HG02763 (cell line): Measurements from ENCODE around the gene AADAT.
"Not testable (repeated sequence)": the region's sequence is repeated elsewhere in the genome, so short reads cannot be mapped to it uniquely, and the experiment has no call there.

Source experiments
- ATAC-seq: cut with Tn5 transposase; IDR thresholded peaks from one replicate; pipeline ENCODE4 v1.9.1; 2021; ENCODE audit warnings: mild to moderate bottlenecking, moderate library complexity; ENCODE audit not compliant: unreplicated experiment

AADAT gene

DNA sequence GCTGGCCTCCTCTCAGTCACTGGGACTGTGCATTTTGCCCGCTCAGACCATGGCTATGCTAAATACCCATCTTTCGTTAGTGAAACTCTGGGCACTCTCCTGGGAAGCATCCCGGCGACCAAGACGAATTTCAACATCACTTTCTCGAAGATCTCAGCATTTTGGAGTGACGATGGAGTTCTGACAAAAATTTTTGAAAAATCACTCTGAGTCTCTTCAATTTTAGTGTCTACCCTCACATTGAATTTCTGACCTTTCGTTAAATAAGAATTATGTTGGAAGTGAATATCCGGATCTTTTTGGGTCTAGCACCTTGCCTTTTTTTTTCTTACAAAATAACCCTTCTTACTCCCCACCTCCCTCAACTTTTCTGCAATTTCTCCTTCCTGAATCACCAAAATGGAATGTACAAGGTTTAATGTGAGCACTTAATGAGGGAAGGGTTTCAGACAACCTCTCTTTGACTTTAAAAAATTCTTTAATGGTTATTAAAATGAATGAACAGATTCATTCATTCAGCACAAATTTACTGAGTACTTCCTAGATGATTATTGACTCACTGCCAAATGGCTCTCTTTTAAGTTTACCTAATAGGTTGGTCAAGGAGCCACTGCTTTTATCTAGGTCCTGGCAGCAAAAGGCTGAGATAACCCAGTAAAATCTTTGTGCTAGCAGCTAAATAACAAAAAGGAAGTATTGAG is 746 bp upstream of the AADAT start:
- no peak for ATAC-seq

DNA sequence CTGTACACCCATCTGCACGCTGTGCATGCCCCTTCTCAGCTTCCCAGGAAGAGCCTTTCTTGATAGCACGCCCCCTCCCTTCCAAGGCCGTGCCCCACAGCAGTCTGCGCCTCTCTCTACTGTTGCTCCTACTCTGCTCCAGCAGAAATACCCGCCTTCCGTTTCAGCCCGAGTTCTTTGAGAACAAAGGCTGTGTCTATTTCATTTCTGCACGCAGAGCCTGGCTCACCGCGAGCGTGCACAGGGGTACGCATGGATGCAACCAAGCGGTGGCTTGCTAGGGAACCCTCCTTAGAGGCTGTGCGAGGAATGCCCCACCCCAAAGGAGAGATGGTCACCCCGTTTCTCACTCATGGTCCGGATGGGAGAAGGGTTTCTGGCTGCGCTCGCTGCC is 485 bp downstream of the AADAT start:
- no peak for ATAC-seq

DNA sequence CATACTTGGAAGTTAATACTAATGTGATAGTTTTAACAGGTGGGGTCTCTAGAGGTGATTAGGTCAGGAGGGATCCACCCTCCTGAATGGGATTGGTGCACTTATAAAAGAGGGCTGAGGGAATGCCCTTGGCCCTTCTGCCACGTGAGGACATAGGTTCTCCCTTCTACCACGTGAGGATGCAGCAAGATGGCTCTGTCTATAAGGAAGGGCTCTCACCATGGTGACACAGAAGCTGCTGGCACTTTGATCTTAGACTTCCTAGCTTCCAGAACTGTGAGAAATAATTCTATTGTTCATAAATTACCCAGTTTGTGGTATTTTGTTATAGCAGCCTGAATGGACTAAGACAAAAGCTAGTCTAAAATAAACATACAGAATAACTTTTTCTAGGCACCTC is 1.0 kb downstream of the AADAT start:
- no peak for ATAC-seq

DNA sequence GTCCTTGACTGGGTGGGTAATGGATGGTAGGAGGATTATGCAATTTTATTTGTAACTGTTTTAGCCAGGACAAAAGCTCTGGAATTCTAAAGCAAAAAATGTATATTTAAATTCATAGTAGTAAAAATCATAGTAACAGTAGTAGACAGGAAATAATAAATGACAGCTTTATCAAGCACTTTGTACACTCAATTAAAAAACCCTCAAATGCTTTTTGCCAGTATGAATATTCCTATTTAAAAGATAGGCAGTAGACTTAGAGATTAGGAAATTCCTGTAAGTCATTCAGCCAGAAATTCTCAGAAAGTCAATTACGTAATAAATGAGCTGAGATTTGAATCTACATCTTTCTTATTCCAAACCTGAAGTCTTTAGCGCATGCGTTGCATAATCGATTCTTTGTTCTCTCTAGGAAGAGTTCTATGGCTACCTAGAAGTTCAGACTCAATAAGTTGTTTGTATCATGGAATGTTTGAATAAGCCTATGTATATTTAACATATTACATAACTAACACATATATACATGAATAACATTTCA is 2.5 kb downstream of the AADAT start:
- no peak for ATAC-seq

DNA sequence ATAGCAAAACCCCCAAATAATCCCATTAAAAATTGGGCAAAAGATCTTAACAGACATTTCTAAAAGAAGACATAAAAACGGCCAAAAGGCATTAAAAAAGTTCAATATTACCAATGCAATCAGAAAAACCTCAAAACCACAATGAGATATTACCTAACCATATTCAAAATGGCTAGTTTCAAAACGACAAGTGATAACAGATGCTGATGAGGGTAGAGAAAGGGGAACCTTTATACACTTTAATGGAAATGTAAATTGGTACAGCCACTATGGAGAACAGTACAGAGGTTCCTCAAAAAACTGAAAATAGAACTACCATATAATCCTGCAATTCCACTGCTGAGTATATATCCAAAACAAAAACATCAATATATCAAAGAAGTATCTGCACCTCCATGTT is 6.2 kb downstream of the AADAT start:
- ATAC-seq: no peak

DNA sequence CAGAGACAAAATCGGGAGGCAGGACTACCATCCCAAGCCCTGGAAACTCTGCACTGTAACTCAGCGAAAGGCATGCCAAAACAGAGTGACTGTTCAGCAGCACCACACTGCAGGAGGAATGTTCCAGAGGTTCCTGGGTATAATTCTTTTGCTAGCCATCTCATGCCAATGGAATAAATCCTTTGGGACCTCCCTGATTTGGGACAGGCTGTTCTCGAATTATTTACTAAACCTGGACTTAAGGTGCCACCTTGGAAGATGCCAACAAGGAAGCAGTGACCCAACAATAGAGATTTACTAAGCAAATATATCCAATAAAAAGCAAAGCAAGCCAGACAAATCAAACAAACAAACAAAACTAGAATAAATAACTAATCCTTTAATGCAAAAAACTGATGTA is 9.3 kb downstream of the AADAT start:
- no peak for ATAC-seq

DNA sequence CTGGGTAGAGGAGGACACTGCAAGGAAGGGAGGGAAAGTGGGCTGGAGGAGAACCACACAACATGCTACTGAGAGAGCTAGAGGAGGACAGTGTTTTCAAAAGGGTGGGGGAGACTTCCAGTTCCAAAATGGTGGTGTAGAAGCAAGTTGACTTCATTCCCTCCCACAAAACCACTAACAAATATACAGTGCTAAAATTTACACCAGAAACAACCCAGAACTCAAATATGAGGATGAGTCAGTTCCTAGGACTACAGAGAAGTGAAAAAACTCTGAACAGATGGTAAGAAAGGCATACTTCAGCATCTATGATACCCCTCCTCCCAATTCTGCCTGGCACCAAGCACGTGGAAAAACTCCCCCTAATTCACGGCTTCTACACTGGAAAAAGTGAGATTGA is 9.8 kb downstream of the AADAT start:
- ATAC-seq: no peak

DNA sequence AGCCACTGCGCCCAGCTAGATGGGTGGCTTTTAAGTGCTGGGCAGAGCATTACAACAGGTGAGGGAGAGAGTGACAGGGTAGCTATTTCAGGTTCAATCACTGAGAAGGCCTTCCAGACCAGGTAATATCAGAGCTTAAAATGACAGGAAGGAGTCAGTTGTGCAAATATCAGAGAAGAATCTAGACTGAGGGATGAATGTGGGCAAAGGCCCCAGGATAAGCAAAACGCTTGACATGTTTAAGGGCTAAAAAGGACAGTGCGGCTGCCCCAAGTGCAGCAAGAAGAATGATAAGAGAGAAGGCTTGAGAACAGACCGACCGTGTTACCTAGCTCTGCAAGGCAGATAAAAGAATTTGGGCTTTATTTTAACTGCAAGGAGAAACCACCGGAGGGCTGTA is 18.6 kb downstream of the AADAT start:
- ATAC-seq: no peak

DNA sequence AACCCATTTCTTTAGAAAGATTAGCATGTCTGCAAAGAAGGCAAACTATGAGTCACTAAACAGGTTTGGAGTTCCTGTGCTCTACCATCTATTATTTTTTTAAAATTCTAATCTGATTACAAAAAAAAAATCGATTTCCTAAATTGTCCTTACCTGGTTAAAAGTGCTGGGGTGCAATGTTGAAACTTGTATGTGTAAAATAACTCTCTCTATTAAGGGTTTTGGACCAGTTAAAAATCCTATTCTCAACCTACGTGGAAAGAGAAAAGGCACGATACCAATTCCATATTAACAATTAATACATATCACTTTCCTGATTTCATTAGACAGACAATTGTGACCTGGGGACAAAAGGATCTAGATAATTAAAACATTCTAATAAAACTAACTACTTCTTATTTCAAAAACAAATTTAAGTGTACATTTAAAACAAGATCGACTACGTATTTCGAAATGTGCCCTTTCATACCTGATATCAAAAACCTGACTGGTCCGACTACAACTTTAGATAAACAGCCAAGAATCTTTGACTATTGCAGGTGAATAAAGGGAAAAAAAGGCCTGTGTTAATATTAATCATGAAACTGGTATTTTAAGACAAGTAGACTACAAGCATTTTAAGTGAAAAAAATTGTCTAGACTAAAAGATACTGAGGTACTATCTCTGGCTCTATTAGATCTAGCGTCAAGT is 21.2 kb downstream of the AADAT start:
- ATAC-seq: no peak

DNA sequence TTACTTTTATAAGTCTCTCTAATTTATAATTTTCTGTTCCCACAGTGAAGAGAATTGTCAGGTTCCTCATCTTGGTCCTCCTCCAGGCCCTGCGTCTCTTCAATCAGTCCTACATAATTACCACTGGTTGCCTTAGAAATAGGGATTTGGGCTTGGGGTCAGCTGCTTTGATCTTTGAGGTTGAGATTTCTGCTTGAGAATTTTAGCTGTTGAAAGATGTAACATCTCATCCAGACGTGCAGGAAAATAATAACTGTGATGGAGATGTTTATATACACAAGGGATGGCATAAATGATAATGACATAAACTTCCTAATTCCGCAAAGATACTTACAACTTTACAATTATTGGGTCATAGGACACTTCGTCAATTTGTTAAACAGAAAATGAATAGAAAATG is 30.3 kb downstream of the AADAT start:
- ATAC-seq: no peak

DNA sequence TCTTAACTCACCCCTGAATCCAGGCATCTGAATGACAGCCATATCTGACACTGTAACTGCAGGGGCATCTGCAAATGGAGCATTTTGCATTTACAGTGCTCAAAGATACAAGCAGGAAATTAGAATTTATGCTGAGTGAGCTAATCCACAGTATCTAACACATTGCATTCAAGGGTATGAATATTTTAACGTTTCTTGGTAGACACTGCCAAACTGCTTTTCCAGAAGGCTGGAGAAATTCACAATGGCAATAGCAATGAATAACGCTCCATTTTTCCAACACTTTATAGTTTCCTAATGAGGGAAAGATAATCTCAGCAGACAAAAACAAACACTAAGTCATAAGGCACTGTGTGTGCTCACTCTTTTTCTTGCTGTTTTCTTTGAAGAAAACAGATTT is 30.9 kb downstream of the AADAT start:
- no peak for ATAC-seq

DNA sequence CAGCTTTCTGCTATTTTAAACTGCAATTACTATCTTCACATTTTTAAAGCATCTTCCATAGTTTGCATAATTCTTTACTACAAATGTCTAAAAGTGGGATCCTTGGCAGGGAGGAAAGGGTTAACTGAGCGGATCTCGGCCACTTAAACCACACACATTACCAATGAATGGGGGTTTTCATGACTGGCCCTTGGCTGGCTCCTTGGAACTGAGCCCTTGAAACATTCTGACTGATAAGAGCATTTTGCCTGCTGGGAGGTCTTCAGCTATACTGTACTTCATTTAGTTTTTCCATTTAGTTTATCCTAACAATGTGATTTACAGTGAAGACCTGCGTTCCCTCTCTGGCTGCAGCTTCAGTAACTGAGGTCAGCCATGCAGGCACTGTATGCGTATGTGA is 31.9 kb downstream of the AADAT start:
- ATAC-seq: no peak

DNA sequence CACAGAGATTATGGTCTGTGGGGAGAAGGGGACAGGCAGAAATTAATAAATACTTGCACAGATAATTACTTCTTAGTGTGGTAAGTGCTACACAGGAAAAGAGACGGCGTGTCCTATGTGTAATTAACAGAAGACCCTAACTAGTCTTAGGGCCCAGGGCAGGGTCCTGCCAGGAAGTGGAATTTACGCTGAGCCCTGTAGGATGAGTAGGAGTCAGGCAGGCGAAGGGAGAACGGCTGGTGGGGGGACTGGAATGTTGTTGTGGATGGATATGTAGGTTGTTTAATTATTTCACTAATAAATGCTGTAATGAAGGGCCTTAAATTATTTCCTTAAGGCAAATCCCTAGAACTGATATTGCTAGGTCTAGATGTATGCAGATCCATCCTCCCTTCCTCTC is 36.8 kb downstream of the AADAT start:
- ATAC-seq: no peak

DNA sequence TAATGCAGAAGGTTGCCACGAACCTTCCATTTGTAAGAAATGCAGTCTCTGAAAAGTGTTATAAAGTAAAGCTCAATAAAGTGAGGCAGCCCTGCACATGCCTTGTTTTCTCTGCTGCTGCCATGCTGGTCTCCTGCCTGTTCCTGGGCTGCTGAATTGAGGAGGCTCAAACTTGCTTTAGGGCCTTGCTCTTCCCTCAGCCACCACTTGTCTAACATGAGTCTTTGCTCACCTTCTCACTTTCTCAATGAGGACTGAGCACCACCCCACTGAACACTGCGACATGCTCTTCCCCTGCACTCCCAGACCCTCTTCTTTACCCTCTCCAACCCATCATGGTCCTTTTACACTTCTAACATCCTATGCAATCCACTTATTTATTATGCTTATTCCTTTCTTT is 38.4 kb downstream of the AADAT start:
- ATAC-seq: no peak

DNA sequence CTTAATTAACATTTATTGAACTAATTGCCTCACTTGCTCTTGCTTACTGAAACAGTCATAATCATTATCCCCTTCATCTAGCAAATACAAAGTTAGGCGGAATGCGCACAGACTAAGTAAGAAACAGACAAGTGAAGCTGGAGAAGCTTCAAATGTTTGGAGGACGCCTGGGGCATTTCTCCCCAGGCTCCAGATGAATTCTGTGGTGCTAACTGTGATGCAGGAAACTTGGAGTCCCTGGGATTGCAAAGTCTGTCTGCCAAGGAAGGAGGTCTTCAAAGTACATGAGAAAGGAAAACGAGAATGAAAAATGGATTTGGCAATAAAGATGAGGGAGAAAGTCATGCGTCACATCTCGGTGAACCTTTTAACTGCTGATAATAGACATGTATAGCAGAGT is 40.0 kb downstream of the AADAT start:
- no peak for ATAC-seq

DNA sequence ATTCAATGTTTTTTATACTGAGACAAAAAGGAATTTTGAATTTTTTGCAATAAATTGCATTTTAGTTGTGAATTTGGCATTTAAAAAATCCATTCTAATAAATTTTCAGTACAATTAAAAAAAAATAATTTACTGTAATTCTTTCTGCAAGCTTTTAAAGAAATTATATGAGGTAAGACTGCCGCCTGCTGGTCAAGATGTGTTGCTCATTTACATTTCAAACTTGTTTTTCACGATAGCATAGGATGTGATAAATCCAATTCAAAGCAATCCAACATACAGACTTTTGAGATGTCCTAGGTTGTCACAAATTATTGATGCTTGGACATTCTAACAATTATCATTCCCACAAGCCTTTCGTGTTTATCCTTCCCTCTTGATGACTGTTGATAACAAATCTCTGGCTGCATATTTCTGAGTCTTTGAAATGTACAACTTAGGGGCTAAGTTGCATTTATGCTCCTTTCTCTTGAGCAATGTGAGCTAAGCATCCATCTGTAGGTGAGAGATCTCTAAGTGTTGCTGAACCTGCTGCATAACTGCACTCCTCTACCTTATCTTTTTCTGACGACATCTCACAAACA is 41.9 kb downstream of the AADAT start:
- ATAC-seq: no peak

DNA sequence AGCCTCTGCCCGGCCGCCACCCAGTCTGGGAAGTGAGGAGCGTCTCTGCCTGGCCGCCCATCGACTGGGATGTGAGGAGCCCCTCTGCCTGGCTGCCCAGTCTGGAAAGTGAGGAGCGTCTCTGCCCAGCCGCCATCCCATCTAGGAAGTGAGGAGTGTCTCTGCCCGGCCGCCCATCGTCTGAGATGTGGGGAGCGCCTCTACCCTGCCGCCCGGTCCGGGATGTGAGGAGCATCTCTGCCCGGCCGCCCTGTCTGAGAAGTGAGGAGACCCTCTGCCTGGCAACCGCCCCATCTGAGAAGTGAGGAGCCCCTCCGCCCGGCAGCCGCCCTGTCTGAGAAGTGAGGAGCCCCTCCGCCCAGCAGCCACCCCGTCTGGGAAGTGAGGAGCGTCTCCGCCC is 43.6 kb downstream of the AADAT start:
- ATAC-seq: not testable (repeated sequence)

DNA sequence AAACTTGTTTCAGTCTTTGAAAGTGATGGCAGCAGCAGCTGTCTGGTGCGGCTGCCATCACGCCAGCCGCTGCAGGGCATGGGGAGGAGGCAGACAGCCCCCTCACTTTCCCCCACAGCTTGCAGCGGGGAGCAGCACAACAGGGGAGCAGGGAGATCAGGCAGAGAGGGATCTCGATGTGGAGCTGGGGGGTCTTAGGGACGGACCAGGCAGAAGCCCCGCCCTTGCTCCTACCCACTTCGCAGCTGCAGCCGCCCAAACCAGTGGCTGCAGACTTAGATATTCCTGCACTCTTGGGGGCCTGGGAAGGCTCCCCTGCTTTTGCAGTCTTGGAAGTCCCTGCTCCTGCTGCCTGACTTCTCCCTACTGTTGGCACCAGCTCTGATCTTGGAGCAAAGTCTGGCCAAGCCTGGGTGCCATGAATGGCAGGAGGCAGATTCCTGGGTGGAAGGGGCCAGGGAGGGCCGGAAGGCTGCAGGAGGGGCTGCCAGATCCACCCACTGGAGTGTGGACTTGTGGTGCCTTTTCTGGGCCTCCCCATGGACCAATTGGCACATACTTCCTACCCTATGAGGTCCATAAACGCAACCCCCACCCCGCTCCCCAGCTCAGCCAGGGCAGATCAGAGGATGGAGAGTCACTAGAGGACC is 49.6 kb downstream of the AADAT start:
- no peak for ATAC-seq

DNA sequence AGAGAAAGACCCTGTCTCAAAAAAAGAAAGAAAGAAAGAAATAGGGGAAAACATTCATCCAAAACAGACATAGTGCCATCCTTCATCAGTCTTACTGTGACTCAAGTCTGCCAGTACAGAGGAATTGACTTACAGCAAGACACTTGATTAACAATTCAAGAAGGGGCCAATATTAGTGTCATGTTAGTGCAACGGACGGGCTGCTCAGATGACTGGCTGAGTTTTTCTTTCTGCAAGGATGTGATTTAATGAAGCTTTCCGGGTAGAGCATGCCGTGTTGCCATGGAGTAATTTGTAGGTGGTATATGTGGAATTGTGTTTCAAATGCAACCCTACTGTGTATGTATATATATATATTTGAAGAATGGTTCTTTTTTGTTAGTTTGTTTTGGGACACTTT is 51.0 kb downstream of the AADAT start:
- ATAC-seq: no peak

DNA sequence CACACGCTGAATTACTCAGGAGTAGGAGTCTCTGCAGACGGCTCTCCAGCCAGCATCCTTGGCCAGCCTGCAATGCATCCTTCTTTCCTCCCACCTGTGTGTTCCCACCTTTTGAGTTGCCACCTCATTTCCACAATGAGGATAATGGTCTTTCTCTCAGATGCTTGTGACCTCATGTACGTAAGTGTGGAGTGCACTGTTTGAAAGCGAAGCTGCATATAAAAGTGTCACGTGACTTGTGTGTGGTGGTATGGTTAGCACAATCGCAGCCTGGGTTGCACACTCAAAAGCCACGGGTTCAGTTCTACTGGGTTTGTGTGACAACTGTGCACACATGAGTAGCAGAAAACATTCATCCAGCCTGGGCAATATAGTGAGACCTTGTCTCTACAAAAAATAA is 51.5 kb downstream of the AADAT start:
- ATAC-seq: no peak

DNA sequence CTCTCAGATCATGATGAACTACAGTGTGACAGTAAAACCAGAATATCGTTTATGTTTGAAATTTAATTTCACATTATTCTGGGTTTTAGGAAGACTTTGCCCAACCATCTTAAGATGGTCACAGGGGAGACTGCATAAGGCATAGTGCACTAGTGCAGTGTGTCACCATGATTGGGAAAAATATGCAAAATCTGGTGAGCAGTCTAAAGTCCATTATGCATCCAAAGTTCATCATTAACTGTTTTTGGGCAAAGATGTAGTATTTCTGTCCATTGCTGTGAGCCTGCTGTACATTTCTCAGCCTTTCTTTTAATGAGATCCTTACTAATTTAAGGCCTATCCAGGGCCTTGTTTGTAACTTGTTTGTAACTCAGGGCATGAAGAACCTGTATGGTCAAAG is 52.3 kb downstream of the AADAT start:
- no peak for ATAC-seq

DNA sequence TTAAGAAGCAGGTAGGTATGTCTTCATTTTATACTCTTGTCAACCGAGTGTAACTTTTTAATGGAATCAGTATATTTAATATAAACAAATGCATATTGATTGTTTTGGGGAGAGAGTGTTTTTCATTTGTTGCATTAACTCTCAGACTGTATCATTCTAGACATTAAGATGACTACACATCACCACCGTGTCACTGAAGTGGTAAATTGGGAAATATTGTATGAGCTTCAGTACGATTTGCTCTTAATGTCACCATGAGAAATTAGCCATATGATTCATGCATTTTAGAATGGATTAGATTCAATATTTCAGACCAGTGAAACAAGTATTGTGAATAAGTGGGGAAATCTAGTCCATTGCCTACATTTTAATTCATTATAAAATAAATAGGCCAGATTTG is 53.9 kb downstream of the AADAT start:
- no peak for ATAC-seq
